ENCODE measurements around the gene ERVH48-1.

DNA sequence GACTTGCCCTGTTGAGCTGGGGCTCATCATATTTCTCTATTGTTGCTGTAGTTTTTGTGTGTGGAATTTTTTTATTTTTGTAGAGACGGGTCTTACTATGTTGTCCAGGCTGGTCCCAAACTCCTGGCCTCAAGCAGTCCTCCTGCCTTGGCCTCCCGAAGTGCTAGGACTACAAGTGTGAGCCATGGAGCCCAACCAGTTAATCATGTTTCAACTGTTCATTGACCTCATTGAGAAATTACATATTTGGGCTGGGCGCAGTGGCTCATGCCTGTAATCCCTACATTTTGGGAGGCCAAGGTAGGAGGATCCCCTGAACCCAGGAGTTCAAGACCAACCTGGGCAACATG lies 39.8 kb upstream of the ERVH48-1 start:
- TF ChIP-seq, protein P1, sequence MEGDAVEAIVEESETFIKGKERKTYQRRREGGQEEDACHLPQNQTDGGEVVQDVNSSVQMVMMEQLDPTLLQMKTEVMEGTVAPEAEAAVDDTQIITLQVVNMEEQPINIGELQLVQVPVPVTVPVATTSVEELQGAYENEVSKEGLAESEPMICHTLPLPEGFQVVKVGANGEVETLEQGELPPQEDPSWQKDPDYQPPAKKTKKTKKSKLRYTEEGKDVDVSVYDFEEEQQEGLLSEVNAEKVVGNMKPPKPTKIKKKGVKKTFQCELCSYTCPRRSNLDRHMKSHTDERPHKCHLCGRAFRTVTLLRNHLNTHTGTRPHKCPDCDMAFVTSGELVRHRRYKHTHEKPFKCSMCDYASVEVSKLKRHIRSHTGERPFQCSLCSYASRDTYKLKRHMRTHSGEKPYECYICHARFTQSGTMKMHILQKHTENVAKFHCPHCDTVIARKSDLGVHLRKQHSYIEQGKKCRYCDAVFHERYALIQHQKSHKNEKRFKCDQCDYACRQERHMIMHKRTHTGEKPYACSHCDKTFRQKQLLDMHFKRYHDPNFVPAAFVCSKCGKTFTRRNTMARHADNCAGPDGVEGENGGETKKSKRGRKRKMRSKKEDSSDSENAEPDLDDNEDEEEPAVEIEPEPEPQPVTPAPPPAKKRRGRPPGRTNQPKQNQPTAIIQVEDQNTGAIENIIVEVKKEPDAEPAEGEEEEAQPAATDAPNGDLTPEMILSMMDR (IDR thresholded peaks at IDR 0.05; ENCODE audit: control extremely low read depth in 1 of 3, insufficient read depth in 1 of 3, low read depth in 1 of 3, low read length in 3 of 3) = no peak
- no peak for TF ChIP-seq POLR2A (IDR thresholded peaks at IDR 0.05; ENCODE audit: control extremely low read depth in 1 of 2, low read depth in 2 of 2, low read length in 2 of 2)
